Suprapubic skin (tissue), 3 donors: Measurements from ENCODE around the gene ARPC2.

ENCODE experiments used
- CTCF ChIP-seq, 2 donors: fragments of 200-600 bp in 1 of 2; fragments of 450-650 bp in 1 of 2; sonication (generic) in 1 of 2; IDR thresholded peaks; one replicate each; pipeline ENCODE4 v1.5.1; 2016 to 2019; ENCODE audit warnings: antibody characterized with exemption in 2 of 2, mild to moderate bottlenecking in 1 of 2, moderate library complexity in 1 of 2
- POLR2A ChIP-seq, 2 donors: fragments of 450-650 bp; IDR thresholded peaks; one replicate each; pipeline ENCODE4 v1.6.1; 2017; ENCODE audit warnings: antibody characterized with exemption in 2 of 2, mild to moderate bottlenecking in 2 of 2, moderate library complexity in 2 of 2

GRCh38 chr2:218256612-218257350, 39.8 kb downstream of the ARPC2 start:
- TF ChIP-seq CTCF (IDR thresholded peaks at IDR 0.05) (no peak), POLR2A (IDR thresholded peaks at IDR 0.05) (no peak)
